Fibroblast of skin of back (primary cell): Measurements from ENCODE around the gene GABRB1.

ENCODE experiments used
- DNase-seq: peaks from one replicate; pipeline ENCODE4 v3.0.0-alpha.2; 2013

GABRB1 gene

GRCh38 chr4:47386561-47387235 is 355.3 kb downstream of the GABRB1 start:
- DNase-seq = no peak

GRCh38 chr4:47390428-47391125 is 359.2 kb downstream of the GABRB1 start:
- peak; percentile 49 for DNase-seq

- no peak for DNase-seq
These were observed 359.9 kb downstream of the GABRB1 start for GRCh38 chr4:47391256-47391655.

GRCh38 chr4:47406408-47406807 is 375.0 kb downstream of the GABRB1 start:
- no peak for DNase-seq

- no peak for DNase-seq
These were observed 378.9 kb downstream of the GABRB1 start for GRCh38 chr4:47410271-47410670.

GRCh38 chr4:47413521-47413920 is 382.2 kb downstream of the GABRB1 start:
- DNase-seq = no peak

GRCh38 chr4:47415719-47416118 is 384.4 kb downstream of the GABRB1 start:
- no peak for DNase-seq

GRCh38 chr4:47418147-47418546 is 386.8 kb downstream of the GABRB1 start:
- no peak for DNase-seq

GRCh38 chr4:47419296-47419695 is 387.9 kb downstream of the GABRB1 start:
- DNase-seq = no peak

GRCh38 chr4:47425628-47426027 is 394.3 kb downstream of the GABRB1 start:
- no peak for DNase-seq

- no peak for DNase-seq
These were observed 396.6 kb downstream of the GABRB1 start for GRCh38 chr4:47427935-47428334.

- no peak for DNase-seq
These were observed 401.4 kb downstream of the GABRB1 start for GRCh38 chr4:47432749-47433148.

GRCh38 chr4:47434931-47435330 is 403.6 kb downstream of the GABRB1 start:
- no peak for DNase-seq

- DNase-seq = no peak
These were observed 411.6 kb downstream of the GABRB1 start for GRCh38 chr4:47442980-47443379.

- no peak for DNase-seq
These were observed 412.7 kb downstream of the GABRB1 start for GRCh38 chr4:47444031-47444430.

- peak; percentile 40 for DNase-seq
These were observed 420.3 kb downstream of the GABRB1 start for GRCh38 chr4:47451657-47452056.

- no peak for DNase-seq
These were observed 431.4 kb downstream of the GABRB1 start for GRCh38 chr4:47462799-47463234.

GRCh38 chr4:47463235-47463956 is 432.0 kb downstream of the GABRB1 start, which contains the start of gene COMMD8:
Gene COMMD8 (minus strand): TSS chr4:47463702. CDS start chr4:47463651, 51 bp downstream.
- DNase-seq = peak; percentile 95

GRCh38 chr4:47465004-47465403 is 433.6 kb downstream of the GABRB1 start:
- no peak for DNase-seq

GRCh38 chr4:47466056-47466785 is 434.9 kb downstream of the GABRB1 start:
- no peak for DNase-seq

- peak; percentile 63 for DNase-seq
These were observed 437.5 kb downstream of the GABRB1 start for GRCh38 chr4:47468706-47469365.

- peak; percentile 73 for DNase-seq
These were observed 438.6 kb downstream of the GABRB1 start for GRCh38 chr4:47469951-47470350.
